ENCODE results near the gene NR3C1.

NR3C1 gene

DNA sequence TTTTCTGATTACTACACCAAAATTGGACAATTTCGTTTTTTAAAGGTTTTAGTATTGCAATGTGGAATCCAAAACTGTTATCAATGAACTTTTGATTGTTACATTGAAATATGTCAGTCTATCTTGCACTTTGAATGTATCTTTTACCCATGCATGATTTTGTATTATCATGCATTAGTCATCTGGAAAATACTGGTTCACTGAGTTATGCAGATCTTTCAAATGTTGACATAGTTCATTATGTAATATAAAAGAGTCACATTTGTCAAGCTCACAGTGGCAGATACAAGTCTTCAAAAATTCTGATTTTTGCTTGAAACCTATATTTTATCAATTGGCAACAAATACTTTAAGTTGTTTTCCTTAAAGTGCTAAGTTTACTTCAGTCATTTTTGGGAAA, 85.2 kb downstream of the NR3C1 start:
- H3K27ac Mint-ChIP-seq = no peak overlapping the region
- H3K36me3 Mint-ChIP-seq (ENCODE audit: low read depth) = peaks cover 18% of the 10 kb centered on the region
- H3K4me1 Mint-ChIP-seq (ENCODE audit: low read depth) = peaks cover 38% of the 10 kb centered on the region
- intact Hi-C loops (cut with micrococcal nuclease) = no loop called here
- no peak overlapping the region for H3K4me3 Mint-ChIP-seq
- H3K27me3 Mint-ChIP-seq = no peaks in the 10 kb centered on the region
- peaks cover 4% of the 10 kb centered on the region for H3K9me3 Mint-ChIP-seq

DNA sequence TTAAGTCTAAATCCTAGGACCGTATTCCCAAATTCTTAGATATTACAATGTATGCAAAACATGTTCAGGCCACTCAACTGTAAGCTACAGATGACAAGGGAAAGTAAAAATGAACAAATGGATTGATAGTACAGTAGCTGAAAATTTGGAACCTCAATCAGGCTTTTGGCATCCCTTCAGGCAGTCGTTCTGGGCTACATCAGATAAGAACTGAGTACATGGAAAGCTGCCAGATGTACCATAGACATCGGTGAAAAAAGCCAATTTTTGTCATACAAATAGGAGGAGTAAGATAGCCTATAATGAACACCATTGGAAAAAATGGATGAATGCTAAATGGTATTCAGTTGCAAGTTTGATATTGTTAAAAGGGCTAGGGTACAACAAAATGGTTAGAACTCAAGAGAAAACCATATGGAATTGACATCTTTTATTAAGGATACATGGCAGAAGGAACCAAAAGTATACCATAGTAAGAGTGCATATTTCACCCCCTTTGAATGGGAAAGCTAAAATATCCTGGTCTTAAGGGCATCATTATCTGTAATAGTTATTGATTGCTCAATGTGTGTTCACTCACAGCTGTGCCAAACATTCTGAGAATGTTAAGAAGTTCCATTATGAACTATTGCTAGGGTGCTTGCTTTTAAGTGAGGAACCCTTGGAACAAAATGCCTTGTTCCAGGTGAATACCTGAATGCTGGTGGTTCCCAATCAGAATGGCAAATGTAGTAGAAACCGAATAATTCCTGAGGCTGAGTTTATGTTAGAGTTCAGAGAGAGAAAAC, 86.4 kb downstream of the NR3C1 start:
- intact Hi-C loops (cut with micrococcal nuclease) = no loop called here
- no peak overlapping the region for H3K4me3 Mint-ChIP-seq
- H3K36me3 Mint-ChIP-seq (ENCODE audit: low read depth) = peaks cover 26% of the 10 kb centered on the region
- H3K9me3 Mint-ChIP-seq = no peaks in the 10 kb centered on the region
- no peaks in the 10 kb centered on the region for H3K27me3 Mint-ChIP-seq
- no peak overlapping the region for H3K27ac Mint-ChIP-seq
- peaks cover 34% of the 10 kb centered on the region for H3K4me1 Mint-ChIP-seq (ENCODE audit: low read depth)

DNA sequence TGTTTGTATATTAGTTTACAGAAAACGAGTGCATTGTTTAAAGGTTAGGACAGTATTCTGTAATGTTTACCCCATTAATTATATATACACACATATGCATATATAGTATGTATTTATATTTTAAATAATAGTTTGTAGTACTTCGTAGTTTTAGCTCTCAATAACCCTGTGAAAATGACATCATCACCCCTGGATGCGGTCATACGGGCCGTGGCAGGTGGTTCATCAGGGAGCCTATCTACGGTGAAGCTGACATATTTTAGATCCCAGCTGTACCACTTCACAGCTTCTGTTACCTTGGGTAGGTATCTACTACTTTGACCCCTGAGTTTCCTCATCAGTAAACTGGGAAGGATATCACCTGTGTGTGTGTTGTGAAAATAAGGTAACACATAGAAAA, 87.1 kb downstream of the NR3C1 start:
- Mint-ChIP-seq H3K9me3 (no peaks in the 10 kb centered on the region), H3K36me3 (ENCODE audit: low read depth) (peaks cover 29% of the 10 kb centered on the region), H3K4me3 (no peak overlapping the region), H3K27me3 (no peaks in the 10 kb centered on the region), H3K27ac (no peak overlapping the region), H3K4me1 (ENCODE audit: low read depth) (peaks cover 36% of the 10 kb centered on the region)
- intact Hi-C loops (cut with micrococcal nuclease) = no loop called here

DNA sequence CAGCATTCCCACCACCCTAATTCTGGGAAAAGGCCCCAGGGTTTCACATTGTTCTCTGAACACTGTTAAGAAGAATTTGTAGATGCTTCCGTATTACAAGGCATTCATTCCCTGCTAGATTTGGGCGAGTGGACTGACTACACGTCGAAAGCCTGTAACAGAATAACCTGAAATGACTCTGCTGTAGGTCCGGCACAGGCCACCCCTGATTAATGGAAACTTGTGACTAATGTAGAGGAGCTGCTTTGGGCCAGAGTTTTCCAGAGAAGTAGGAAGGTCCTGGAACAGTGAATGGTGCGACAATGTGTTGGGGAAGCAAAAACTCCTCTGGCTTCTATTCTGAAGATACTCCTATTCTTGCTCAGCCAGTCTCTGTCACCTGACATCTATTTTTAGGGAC, 87.6 kb downstream of the NR3C1 start:
- intact Hi-C loops (cut with micrococcal nuclease) = no loop called here
- H3K9me3 Mint-ChIP-seq = no peaks in the 10 kb centered on the region
- H3K4me1 Mint-ChIP-seq (ENCODE audit: low read depth) = peaks cover 33% of the 10 kb centered on the region
- H3K27me3 Mint-ChIP-seq = no peaks in the 10 kb centered on the region
- no peak overlapping the region for H3K4me3 Mint-ChIP-seq
- no peak overlapping the region for H3K27ac Mint-ChIP-seq
- H3K36me3 Mint-ChIP-seq (ENCODE audit: low read depth) = peaks cover 30% of the 10 kb centered on the region

DNA sequence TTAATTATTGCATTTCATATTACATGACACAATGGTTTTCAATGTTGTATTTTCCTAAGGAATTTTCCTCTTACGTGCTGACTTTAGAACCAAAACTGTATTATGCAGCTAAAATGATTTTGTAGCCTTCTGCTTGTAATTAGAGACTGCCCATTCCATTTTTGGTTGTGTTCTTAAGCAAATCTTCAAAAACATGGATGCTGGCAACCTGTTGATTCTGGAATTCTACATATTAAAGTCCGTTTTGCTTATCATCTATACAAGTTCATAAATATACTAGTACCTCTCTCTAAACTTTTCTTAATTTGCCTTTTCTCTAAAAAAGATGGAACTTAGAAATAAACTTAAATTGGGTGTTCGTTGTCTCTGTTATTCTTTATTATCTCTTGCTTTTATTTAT, 88.3 kb downstream of the NR3C1 start:
- peaks cover 28% of the 10 kb centered on the region for H3K4me1 Mint-ChIP-seq (ENCODE audit: low read depth)
- H3K36me3 Mint-ChIP-seq (ENCODE audit: low read depth) = peaks cover 38% of the 10 kb centered on the region
- H3K9me3 Mint-ChIP-seq = no peaks in the 10 kb centered on the region
- H3K27ac Mint-ChIP-seq = no peak overlapping the region
- intact Hi-C loops (cut with micrococcal nuclease) = no loop called here
- H3K27me3 Mint-ChIP-seq = no peaks in the 10 kb centered on the region
- H3K4me3 Mint-ChIP-seq = no peak overlapping the region

DNA sequence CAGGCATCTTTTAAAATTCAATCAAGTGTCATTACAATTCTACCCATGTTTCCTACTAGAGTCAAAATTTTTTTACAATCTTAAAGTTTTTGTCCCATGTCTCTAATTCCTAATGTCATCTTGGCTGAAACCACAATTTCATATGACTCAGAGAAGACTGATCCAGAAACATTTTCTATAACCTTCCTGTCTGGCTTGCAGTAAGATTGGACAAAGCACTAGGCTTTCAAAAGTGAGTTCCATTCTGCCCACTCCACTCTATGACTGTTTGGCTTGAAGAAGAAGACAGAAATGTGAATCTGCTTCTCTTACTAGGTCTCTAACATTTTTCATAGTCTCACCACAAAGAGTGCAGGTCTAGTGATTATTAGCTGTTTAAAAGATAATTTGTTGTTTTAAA, 88.8 kb downstream of the NR3C1 start:
- Mint-ChIP-seq H3K9me3 (no peaks in the 10 kb centered on the region), H3K4me3 (no peak overlapping the region), H3K36me3 (ENCODE audit: low read depth) (peaks cover 43% of the 10 kb centered on the region), H3K27me3 (no peaks in the 10 kb centered on the region), H3K4me1 (ENCODE audit: low read depth) (peaks cover 27% of the 10 kb centered on the region), H3K27ac (no peak overlapping the region)
- intact Hi-C loops (cut with micrococcal nuclease) = no loop called here

DNA sequence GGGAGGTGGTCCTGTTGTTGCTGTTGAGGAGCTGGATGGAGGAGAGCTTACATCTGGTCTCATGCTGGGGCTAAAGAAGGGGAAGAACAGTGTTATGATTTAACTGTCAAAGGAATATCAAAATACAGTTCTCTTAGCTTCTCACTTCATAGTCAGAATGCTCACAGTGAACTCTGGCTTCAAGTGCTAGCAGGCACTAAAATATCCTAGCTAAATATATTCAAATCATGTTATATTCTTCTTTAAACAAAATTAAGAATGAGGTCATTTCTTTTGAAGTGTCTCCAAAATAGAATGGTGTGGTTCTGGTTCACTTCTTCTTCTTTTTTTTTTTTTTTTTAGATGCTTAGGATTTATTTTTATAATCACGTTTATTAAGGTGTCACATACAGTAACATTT, 89.4 kb downstream of the NR3C1 start:
- Mint-ChIP-seq H3K9me3 (no peaks in the 10 kb centered on the region), H3K27me3 (no peaks in the 10 kb centered on the region), H3K36me3 (ENCODE audit: low read depth) (peaks cover 49% of the 10 kb centered on the region), H3K27ac (peak overlapping the region; percentile 52), H3K4me1 (ENCODE audit: low read depth) (peaks cover 21% of the 10 kb centered on the region), H3K4me3 (no peak overlapping the region)
- intact Hi-C loops (cut with micrococcal nuclease) = no loop called here

DNA sequence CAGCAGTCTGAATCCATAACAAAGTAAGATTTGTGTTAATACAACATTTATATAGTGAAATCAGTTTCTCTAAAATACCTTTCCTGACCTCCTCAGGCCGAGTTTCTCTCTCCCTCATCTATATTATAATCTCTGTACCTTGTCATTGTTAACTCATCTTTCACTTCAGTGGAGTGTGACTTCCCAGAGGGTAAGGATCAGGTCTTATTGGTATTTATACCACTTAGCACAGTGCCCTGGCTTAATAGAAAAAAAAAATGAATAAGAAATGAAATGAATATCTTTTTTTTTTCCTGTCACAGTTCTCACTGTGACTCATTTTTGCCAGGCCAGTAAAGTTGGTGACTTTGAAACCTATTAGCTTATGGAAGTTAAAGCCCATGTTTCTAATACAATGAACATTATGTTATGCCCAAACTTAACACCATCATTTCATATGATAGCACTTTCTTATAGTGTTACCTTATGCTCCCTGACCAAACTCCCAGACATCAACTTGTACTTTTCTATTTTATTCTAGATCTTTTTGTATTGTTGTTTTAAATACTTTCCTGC, 90.1 kb downstream of the NR3C1 start:
- peaks cover 21% of the 10 kb centered on the region for H3K4me1 Mint-ChIP-seq (ENCODE audit: low read depth)
- no peaks in the 10 kb centered on the region for H3K27me3 Mint-ChIP-seq
- peaks cover 56% of the 10 kb centered on the region for H3K36me3 Mint-ChIP-seq (ENCODE audit: low read depth)
- intact Hi-C loops (cut with micrococcal nuclease) = no loop called here
- H3K4me3 Mint-ChIP-seq = no peak overlapping the region
- no peaks in the 10 kb centered on the region for H3K9me3 Mint-ChIP-seq
- peak overlapping the region; percentile 52 for H3K27ac Mint-ChIP-seq

DNA sequence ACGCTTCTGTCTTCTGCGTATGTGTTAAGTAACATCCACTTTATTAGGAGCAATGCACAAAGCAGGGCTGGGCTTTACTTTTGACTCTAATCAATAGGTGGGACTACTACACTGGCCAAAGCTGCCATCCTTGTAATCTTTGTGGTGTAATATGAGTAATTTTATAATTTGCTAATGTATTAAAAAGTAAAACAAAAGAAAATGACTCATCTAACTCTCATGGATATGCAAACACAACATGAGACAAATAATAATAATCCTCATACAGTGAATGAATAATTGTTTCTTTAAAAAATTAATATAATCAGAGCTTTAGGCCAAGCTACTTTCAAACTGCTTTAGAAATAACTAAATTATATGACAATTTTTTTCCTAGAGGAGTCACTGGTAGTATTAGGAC, 90.7 kb downstream of the NR3C1 start:
- Mint-ChIP-seq H3K4me1 (ENCODE audit: low read depth) (peaks cover 21% of the 10 kb centered on the region), H3K36me3 (ENCODE audit: low read depth) (peaks cover 62% of the 10 kb centered on the region), H3K27ac (no peak overlapping the region), H3K4me3 (no peak overlapping the region), H3K9me3 (no peaks in the 10 kb centered on the region), H3K27me3 (no peaks in the 10 kb centered on the region)
- intact Hi-C loops (cut with micrococcal nuclease) = no loop called here

DNA sequence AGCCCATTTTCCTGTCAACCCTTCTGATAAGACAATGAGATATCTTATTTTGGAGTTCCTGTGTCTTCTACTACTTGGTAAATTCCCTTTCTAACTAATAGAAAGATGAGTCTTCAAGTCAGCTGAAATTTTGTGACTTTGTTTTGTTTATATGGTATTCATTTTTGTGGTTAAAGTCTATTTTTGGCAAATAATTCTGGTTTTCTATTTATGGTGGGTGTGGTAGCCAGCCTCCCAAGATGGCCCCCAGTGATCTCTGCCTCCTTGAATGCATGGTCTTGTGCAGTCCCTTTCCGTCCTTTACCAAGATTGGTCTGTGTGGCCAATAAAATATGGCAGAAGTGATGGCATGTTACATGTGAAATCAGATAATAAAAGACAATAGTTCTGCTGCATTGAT, 91.5 kb downstream of the NR3C1 start:
- peaks cover 21% of the 10 kb centered on the region for H3K4me1 Mint-ChIP-seq (ENCODE audit: low read depth)
- intact Hi-C loops (cut with micrococcal nuclease) = no loop called here

DNA sequence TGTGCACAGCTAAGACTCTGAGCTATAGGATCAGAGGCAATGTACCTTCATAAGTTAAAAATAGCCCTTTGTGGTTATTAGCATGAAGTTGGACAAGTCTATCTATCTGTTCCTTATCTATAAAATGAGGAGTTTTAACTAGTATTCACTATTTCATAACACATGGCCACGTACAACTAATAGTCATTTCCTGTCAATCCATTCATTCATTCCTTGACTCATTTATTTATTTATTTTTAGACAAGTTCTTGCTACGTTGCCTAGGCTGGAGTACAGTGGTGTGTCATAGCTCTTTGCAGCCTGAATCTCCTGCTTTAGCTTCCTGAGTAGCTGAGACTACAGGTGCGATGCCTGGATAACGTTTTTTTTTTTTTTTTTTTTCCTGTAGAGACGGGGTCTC, 92.1 kb downstream of the NR3C1 start:
- H3K36me3 Mint-ChIP-seq (ENCODE audit: low read depth) = peaks cover 71% of the 10 kb centered on the region
- no peaks in the 10 kb centered on the region for H3K27me3 Mint-ChIP-seq
- H3K9me3 Mint-ChIP-seq = no peaks in the 10 kb centered on the region
- no peak overlapping the region for H3K4me3 Mint-ChIP-seq
- peaks cover 21% of the 10 kb centered on the region for H3K4me1 Mint-ChIP-seq (ENCODE audit: low read depth)
- no peak overlapping the region for H3K27ac Mint-ChIP-seq
- intact Hi-C loops (cut with micrococcal nuclease) = no loop called here

More for the DNA sequence above, 91.5 kb downstream of the NR3C1 start:
- Mint-ChIP-seq H3K36me3 (ENCODE audit: low read depth) (peaks cover 70% of the 10 kb centered on the region), H3K9me3 (no peaks in the 10 kb centered on the region), H3K27ac (no peak overlapping the region), H3K27me3 (no peaks in the 10 kb centered on the region), H3K4me3 (no peak overlapping the region)

DNA sequence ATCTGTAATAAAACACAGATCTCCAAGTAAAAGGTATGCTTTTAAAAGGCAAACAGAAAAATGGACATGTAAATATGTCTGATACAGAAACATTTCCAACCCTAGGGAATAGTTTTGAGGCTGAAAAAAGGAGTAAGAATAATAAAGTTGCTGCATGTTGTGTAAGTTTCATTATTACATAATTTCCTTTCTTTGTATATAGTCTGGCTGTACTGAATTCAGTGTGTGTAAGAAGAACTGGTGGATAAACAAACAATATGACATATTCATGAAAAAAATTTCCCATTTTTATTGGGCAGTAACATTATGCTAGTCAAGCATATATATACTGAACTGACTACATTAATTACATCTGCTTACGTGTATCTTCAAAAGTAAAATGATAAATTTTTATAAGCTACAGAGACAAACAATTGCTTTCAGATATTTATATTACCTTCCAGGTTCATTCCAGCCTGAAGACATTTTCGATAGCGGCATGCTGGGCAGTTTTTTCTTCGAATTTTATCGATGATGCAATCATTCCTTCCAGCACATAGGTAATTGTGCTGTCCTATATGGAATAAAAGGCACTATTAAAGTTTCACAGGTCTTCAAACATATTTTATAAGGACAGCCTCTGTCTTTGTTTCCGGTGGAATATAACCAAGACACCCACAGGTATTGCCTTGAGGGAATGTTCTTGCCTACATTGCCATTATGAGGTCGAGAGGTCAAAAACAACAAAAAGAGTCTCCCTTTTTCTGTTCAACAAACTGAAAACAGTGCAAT, 93.6 kb downstream of the NR3C1 start:
- Mint-ChIP-seq H3K9me3 (peaks cover 10% of the 10 kb centered on the region), H3K4me1 (ENCODE audit: low read depth) (peaks cover 21% of the 10 kb centered on the region), H3K27me3 (no peaks in the 10 kb centered on the region), H3K27ac (no peak overlapping the region), H3K4me3 (no peak overlapping the region), H3K36me3 (ENCODE audit: low read depth) (peaks cover 87% of the 10 kb centered on the region)
- intact Hi-C loops (cut with micrococcal nuclease) = no loop called here

DNA sequence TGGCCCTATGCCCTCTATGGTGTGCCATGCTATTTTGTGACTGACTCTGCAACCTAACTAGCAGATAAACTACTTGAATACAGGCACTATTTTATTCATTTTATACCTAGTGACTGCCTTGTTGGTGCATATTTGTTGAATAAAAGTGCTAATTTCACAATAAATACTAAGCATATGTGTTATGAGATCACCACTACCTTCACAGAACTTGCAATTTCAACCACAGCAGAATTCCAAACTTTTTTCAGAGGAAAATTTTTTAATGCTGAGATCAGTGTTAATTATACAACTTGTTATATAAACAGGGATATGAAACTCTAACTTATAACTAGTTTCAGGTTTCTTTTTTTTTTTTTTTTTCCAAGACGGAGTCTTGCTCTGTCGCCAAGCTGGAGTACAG, 94.8 kb downstream of the NR3C1 start:
- H3K9me3 Mint-ChIP-seq = peaks cover 14% of the 10 kb centered on the region
- H3K27me3 Mint-ChIP-seq = no peaks in the 10 kb centered on the region
- no peak overlapping the region for H3K4me3 Mint-ChIP-seq
- H3K4me1 Mint-ChIP-seq (ENCODE audit: low read depth) = peaks cover 16% of the 10 kb centered on the region
- intact Hi-C loops (cut with micrococcal nuclease) = no loop called here
- peaks cover 93% of the 10 kb centered on the region for H3K36me3 Mint-ChIP-seq (ENCODE audit: low read depth)
- H3K27ac Mint-ChIP-seq = no peak overlapping the region

DNA sequence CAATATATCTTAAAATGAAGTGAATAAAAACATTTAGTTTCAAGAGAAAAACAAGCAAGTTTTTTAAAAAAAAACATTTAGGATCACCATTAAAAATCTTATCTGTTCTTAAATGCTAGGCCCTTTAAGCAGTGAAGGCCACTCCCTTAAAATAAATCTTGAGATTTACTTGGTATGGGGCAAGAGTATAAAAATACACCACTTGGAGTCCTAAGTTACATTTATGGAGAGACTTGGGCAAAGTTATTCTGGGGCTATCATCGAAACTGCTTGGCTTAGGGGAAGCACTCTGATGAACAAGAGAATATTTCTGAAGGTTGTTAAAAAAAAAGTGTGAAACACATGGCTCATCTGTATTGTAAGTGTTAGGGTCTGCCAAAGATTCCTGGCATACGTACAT, 97.4 kb downstream of the NR3C1 start:
- intact Hi-C loops (cut with micrococcal nuclease) = no loop called here
- peaks cover 10% of the 10 kb centered on the region for H3K4me1 Mint-ChIP-seq (ENCODE audit: low read depth)
- H3K27ac Mint-ChIP-seq = no peak overlapping the region
- peaks cover 85% of the 10 kb centered on the region for H3K36me3 Mint-ChIP-seq (ENCODE audit: low read depth)
- H3K9me3 Mint-ChIP-seq = peaks cover 14% of the 10 kb centered on the region
- H3K4me3 Mint-ChIP-seq = no peak overlapping the region
- H3K27me3 Mint-ChIP-seq = no peaks in the 10 kb centered on the region
